C4-2B (cell line): ENCODE results near the gene DOCK3.

Source experiments
- ZFX ChIP-seq: fragments of 450-650 bp; IDR thresholded peaks from 2 replicates; pipeline ENCODE4 v1.6.1; 2017
- TF ChIP-seq, protein P1 (sequence below): fragments of 450-650 bp; conservative IDR thresholded peaks from 2 replicates; pipeline ENCODE4 v1.5.1; 2017; ENCODE audit warnings: mild to moderate bottlenecking

DNA sequence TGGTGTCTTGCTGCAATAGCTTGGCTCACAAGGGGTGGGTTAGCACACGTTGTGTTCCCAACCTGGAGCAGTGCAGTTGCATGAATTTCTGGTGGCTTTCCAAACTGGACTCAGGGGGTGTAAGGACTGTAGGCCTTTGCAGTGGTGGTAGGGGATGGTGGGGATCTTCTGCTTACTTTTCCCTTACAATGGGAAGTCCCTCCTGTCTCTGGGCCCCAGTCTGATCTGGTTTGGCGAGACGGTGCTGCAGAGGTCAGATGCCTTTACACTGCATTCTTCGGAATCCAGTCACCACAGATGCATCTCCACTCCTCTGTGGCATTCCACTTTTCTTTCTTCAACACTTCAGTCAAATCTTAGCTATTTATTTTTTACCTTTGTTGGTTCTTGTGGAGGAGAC is 132.1 kb downstream of the DOCK3 start:
- TF ChIP-seq, protein P1, sequence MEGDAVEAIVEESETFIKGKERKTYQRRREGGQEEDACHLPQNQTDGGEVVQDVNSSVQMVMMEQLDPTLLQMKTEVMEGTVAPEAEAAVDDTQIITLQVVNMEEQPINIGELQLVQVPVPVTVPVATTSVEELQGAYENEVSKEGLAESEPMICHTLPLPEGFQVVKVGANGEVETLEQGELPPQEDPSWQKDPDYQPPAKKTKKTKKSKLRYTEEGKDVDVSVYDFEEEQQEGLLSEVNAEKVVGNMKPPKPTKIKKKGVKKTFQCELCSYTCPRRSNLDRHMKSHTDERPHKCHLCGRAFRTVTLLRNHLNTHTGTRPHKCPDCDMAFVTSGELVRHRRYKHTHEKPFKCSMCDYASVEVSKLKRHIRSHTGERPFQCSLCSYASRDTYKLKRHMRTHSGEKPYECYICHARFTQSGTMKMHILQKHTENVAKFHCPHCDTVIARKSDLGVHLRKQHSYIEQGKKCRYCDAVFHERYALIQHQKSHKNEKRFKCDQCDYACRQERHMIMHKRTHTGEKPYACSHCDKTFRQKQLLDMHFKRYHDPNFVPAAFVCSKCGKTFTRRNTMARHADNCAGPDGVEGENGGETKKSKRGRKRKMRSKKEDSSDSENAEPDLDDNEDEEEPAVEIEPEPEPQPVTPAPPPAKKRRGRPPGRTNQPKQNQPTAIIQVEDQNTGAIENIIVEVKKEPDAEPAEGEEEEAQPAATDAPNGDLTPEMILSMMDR, result no peak
- no peak for TF ChIP-seq ZFX
